ENCODE results near the gene RTL10.

RTL10 gene

DNA sequence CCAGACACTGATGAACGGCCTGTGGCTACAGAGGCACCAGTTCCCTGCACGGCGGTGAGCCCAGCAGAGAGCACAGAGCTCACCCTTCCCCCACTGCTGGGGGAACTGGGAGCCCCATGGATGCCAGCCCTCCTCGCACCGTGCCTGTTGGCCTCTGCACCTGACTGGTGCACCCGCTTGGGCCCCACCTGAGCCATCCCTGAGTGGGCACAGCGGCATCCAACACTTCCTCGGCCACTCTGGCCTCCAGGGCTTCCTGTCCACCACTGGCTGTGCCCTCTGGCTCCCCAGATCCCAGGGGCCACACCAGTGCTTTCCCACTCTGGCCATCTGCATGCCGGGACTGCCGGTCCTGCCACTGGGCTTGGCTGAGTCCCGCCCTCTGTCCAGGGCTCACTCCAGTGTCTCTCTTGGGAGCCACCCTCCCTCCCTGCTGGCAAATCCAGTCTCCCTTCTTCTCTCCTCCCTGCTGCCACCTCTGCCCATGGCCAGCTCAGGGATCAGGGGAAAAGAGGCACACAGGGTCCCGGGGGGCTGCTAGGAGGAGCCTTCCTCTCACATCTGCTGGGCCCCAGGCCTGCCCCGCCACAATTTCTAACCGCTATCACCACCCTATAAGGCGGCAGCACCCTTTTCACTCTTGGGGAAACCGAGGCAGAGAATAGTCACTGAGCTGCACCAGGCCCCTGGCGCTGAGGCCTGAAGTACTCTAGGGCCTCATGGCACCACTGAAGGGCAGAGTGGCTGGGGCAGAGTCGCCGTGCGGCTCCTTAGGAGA, 33.0 kb downstream of the RTL10 start:
- DNase-seq, result no peak

DNA sequence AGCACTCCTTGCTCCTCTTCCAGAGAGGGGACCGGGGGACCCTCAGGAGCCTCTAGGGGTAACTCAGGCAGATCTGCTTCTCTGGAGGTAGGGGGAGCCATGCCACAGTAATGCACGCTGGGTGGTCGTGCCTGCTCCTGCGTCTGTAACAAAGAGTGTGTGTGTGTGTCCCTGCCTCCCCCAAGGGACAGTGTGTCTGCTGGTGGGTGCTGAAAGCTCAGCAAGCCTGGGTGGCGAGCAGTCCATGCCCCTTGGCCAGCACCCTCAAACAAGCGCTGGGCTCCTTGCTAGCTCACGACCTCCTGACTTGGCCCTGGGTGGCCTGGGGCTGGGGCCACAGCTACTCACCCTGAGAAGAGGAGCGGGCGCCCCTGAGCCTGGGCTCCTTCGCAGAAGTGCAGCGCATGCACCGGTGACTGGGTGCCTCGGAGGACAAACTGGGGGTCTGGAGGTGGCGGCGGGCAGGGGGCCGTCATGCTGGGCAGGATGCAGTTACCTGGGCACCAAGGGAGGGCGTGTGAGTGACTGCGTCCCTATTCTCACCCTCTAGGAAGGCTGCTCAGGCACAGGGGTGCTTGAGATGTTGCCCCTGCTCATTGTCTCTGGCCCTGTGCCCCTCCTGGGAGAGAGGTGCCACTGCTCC, 33.7 kb downstream of the RTL10 start:
- DNase-seq, result no peak

DNA sequence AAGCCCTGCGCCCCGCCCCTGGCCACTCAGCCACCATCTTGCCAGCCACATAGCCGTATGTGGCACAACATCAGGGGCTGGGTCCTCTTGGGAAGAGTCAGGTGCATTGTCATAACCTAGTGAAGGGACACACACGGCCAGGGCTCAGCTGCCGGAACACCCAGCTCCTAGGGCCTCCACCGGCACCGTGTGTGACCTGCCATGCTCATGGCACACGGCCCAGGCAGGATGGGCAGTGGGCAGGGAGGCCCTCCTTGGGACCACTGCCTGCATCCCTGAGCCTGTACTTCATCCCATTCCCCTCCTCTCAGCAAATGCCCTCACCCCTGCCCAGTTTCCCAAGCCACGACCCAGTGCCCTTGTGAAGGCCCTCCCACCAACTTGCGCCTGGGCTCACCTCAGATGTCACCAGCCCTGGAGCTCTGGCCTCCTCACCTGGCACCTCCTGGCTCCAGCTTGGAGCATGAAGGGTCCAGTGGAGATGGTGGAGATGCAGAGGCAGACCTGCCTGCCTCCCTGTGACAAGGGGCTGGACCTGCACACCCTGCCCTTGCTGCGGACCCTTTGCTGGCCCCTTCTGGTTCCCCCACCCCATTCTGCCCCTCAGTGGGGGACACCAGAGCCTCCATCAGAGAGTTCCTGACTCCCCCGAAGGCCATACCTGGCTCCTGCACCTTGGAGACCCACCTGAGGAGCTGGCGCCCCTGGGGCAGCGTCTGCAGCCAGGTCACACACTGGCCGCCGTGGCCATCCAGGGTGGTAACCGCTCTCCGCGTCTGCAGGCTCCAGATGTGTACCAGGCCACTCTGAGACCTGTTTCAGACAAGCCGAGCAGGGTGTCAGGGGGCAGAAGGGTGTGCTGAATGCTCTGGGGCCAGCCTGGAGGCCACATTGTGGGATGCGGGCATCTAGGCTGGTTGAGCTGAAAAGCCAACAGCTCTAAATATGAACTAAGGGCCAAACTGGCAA, 34.5 kb downstream of the RTL10 start:
- DNase-seq, result no peak

DNA sequence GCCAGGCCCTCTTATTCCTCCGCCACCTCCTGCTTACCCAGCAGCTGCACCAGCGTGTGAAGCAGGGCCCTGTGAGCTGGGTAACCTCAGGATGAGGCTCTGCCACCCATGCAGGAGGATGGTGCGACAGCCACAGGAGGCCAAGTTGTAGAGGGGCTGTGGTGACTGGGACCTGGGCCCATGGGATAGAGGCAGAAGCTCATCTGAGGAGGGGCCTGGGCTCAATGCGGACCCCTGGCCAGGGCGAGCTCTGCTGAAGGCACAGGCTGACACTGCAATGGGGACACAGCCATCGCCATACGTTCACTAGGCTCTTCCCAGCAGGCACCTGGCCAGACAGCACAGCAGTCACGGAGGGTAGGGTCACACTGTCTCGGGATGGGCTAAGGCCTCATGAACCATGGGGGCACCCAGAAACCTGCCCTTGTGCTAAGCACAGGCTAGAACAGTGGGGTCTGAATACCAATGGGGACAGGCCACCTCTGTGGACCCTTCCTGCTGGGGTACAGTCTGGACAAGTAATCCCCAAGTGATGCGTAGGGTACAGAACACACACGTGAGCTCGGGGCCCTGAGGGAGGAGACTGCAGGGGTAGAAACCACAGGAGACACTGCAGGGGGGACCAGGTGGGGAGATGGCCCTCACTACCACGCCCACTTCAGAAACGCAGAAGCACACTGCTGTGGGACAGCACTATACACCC, 35.3 kb downstream of the RTL10 start:
- no peak for DNase-seq

DNA sequence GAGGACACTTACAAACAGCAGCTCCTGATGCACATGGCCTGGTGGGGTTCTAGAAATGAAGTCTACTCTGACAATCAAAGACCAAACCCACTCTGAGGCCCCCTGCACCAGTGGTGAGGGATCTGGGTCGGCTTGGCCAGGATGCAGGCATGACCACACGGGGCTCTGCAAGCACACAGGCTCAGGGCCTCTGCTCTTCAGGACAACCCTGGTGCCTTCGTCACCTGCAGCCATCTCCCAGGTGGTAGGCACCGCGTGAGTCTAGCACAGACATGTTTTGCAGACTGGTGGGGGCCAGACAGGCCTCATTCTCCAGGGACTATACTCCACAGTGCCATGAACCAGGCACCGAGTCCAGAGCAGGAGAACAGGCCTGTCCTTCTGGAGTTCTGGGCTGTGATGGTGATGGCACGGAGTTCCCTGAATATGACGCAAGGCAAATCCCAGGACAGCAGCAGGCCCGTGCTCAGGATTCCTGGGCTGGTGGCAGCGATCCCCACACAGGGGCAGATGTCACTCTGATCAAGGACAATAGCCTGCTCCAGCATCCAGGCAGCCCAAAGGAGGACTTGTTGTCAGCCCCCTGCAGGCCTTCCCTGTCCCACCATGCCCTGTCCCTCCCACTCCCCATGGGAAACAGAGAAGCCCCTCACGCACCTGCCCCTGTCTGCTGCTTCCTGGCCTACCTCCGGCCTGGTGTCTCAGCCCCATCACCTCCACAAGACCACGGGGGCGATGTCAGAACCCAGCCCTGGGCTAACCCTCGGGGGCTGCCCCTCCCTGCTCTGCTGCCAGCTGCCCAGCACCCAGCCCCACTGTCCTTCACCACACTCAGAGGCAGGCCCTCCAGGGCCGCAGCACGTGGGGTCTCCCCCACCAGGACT, 36.1 kb downstream of the RTL10 start:
- no peak for DNase-seq

DNA sequence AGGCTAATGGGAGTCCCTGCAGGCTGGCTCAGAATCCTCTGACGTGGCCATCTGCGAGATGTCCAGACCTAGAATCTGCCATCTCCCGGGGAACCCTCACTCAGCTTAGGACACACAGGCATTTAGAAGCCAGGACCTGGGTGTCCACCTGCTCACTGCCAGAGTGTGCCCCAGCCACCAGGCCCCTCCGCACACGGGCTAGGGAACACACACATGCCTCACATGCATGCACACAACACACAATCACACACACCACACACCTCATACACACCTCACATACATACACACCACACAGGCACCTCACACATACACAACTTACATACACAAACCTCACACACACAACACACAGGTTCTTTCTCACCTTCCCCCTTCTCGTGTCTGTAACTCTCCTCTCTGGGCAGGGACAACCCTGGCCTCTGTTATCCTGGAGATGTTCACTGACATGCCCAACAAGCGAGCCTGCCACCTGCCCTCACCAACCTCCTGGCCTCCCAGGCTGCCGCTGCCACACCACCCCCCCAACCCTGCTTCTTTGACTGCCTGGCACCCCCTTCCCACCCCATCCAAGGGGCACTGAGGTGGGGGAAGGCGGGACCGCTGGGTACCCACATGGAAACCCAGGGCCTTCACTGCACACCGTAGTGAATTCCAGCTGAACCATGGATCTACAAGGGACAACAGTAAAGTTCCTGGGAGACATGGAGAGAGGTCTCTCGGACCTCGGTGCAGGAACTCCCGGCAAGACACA, 38.1 kb downstream of the RTL10 start:
- no peak for DNase-seq

DNA sequence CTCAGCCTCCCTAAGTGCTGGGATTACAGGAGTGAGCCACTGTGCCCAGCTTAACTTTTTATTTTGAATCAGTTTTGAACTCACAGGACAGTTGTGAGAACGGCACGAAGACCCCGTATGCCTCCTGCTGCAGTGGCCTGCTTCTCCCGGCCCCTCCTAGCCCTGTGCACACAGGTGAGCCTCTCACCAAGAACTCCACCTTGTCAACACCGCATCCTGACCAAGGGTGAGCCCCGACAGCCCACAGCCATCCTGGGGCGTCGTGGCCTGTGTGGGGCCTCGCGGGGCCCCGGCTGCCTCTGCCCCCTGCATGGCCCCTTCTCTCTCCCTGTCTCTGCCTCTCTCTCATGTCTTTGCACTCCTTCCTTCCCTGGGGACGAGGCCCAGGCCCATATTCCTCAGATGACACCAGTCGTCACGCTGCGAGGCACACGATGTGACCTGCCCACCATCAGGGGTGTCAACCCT, 38.8 kb downstream of the RTL10 start:
- DNase-seq, result no peak

DNA sequence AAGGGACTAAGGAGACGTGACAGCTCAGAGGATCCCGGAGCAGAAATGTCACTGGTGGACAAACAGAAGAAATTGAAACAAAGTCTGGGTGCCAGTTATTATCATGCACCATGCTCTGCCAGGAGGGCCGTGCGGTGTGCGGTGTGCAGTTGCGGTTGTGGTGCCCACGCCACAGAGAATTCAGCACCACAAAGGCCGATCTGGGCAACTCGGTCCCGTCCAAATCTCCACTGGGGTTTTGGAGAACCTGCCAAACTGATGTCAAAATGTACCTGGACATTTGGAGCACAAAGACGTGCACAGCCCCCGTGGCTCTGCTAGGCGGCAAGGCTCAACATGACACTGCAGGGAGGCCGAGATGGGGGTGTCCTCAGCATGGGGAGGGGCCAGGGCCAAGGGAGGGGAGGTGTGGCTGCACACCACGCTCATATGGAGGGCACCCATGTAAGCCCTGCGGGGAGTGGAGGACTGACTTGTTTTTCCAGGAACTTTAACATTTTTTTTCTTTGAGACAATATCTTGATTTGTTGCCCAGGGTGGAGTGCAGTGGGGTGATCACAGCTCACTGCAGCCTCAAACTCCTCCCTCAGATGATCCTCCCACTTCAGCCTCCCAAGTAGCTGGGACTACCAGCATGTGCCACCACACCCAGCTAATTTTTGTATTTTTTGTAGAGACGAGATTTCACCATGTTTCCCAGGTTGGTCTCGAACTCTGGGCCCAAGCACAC, 39.4 kb downstream of the RTL10 start:
- no peak for DNase-seq

DNA sequence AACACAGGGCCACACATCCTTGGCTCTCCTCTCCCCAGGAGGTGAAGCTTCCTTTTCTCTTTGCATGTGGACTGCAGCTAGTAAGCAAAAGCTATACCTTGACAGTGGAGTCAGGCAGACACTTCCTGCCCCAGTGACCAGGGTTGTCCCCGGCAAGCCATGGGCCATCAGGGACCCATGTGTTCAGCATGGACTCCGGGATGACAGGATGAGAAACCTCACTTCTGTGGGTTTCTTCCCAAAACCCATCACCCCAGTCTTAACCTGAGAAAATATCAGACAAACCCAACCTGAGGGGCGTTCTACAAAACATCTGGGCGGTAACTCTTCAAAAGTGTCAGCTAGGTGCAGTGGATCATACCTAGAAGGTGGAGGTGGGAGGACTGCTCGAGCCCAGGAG, 40.2 kb downstream of the RTL10 start:
- no peak for DNase-seq

DNA sequence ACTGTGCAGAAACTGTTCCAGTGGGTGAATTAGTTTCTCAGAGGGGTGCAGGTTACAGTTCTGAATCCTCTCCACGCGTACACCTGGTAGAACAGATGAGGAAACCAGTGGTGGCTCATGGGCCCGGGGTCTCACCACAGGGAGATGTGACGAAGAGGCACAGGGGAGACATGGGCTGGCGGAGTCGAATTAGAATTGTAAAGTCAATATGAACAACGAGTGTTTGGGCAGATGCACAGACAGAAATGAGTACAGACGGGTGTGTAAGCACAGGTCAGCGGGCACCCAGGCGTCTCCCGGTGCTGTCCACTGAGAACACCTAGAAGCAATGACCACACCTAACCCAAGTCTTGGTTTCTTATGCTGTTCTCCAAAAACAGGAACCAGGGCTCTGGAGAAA, 41.8 kb downstream of the RTL10 start:
- DNase-seq, result no peak

DNA sequence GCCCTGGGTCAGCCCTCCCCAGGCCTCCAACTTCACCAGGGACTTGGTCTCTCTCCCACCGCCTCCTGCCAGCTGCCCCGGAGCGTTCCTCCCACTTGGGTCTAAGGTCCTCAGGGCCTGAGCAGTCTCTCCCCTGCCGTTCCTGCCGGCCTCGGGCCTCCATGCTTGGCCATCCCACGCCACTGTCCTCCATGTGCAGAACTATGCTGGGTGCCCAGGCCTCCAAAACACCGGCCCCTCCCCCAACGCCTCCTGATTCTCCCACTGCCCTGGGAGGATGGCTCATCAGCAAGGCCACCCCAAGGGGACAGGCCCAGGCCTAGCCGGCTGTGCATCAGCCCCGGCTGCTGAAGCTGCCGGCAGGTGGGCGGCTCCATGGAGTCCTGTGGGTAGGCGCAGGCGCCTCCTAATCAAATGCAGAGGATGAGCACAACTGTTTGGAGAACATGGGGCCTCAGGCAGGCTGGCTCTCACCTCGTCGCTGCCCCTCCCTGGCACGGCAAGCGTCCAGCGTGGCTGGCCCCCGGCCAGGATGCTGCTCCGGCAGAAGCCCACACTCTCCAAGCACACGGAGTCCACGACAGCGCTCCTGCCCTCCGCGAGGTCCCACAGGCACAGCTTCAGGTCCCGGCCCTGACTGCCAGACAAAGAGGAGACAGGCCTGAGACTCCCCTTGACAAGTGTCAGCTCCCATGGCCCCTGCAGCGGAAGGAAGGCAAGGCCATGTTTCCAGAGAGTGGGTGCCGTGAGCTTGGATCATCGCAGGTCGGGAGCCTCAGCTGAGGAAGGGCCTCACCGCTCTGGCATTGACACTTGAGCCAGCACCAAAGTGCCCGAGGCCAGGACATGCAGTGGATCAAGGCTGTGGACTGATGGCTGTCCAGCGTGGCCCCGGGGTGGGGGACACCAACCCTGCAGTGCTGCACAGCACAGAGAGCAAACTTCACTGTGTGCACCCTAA, 42.6 kb downstream of the RTL10 start:
- no peak for DNase-seq

DNA sequence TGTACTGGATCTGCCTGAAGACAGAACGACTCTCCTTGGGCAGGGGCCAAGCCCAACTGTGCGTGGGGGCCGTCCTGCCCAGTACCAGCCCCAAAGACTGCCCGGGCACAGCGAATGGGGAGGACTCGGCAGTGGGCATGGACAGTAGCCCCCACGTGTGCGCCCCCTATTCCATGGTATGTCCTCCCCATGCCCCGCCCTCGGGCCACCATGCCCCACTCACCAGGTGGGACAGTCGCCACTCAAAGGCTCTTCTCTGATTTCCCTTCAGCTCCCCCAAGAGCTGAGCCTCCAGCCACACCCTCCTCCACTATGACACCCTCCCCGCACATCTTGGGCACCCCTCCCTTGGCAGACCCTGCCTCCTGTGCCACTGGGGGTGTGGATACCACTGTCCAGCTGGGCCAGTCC, 43.5 kb downstream of the RTL10 start:
- no peak for DNase-seq

DNA sequence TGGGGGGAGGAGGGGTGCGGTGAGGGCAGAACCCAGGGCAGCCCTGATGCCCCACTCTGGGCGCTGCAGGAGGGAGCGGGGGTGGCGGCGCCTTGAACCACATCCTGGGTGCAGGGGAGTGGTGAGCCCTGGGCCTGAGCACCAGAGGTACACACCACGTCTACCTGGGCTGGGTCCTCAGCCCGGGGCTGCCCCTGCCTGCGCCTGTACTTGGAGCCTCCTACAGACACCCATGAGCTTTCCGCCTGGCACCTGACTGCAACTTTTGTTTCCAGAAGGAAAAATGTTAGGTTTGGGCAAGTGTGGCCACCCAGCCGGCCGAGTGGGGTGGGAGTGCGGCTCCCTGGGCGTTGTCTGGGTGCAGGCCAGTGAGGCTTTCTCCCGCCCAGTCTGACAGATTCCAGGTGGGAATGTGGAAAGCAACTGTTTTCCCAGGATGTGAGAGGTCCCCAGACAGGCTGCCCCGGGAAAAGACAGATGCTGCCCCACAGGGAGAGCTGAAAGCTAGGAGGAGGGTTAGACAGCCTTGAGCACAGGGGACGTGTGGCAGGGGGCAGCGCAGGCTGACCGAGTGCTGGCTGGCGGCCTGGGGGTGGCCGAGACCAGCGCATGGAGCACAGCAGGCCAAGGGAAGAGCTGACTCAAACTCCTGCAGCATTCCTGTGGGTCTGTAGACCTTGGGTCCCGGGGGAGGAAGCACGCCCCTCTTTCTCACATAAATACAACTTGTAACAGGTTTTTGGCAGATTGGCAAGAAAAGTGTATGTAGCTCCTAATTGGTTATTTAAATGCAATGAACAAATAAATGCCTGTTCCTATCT, 44.1 kb downstream of the RTL10 start:
- no peak for DNase-seq

DNA sequence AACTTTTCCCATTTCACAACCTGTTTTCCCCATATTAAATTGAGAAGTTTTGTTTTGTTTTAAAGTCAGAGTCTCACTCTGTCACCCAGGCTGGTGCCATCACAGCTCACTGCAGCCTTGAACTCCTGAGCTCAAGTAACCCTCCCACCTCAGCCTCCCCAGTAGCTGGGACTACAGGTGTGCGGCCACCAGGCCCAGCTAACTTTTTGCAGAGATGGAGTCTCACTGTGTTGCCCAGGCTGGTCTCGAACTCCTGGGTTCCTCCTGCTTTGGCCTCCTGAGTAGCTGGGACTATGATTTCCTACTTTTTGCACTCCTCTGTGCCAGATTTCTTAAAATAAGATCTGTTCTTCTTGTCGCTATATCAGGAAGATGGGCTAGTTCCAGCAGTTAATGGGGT, 44.9 kb downstream of the RTL10 start:
- DNase-seq, result no peak

DNA sequence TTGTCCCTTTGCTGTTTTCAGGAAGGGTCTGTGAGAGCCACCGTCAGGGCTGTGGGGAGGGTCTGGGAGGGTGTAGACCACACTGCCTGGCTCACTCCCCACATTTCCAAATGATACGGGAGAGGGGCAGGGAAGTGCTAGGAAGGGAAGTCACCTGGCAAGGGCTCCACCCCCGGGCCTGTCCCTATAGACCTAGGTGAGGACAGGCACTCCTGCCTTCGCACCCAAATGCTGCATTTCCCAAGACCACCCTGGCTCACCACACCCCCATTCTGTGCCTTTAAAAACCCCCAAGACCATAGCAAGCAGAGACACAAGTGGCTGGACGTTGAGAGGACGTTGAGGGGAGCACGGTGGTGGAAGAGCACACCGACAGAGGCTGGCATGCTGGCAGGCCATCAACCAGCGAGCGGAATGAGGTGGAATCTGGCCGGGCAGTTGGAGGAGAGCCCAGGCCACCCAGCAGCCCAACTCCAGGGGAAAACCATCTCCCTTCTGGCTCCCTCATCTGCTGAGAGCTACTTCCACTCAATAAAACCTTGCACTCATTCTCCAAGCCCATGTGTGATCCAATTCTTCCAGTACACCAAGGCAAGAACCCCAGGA, 45.7 kb downstream of the RTL10 start:
- no peak for DNase-seq

DNA sequence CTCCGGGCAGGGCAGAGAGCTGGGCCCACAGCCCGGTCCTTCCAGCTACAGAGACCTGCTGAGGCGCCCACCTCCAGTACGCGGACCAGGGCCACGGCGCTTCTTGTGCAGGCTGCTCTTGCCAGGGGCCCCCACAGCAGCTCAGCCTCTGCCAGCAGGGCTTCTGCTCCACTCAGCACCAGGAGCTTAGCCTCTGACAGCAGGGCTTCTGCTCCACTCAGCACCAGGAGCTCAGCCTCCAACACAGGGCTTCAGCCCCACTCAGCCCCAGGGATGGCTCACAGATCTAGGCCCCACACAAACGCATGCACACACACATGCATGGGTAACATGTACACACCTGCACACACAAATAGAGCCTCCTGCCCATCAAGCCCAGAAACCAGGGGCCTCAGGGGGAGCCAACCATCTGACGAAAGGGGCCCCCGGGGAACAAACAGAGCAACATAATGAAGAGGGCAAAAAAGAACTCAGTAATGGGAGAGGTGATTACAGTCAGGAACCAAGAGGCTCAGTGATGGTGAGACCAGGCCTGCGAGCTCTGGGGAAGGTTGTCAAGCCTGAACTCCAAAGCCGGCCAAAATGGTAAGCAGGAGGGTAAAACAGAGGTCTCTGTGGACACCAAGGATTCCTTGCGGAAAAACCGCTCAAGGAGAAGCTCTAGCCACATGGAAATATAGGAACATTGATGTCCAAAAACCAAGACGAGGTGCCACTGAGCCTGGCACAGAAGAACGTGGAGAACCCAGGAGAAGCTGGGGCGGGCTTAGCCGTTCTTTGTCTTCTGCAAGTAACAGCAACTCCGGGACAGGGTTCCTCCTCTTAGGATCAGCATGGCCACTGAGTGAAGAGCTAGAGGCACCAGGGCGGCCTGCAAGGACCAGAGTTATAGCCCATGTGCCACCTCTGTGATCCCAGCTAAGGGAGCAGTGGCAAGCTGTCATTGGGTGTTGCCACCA, 46.5 kb downstream of the RTL10 start:
- no peak for DNase-seq

All from stimulated activated CD4-positive, alpha-beta T cell treated with anti-CD3 and anti-CD28 coated beads, Interleukin-1b, Interleukin-23, amount 100 ng/mL, for 48 hours (primary cell).